Osteocyte (in vitro differentiated cells): Measurements from ENCODE around the gene ARL15. TPM values are rescaled to one million over a fixed set of nuclear protein-coding genes. Genes with fewer than 3 reads are reported as not detected.

Source experiments
- DNase-seq: peaks from one replicate; pipeline ENCODE4 v3.0.0; 2021; ENCODE audit warnings: mixed read lengths; ENCODE audit not compliant: unreplicated experiment; ENCODE audit errors: extremely low spot score
- H3K27ac Mint-ChIP-seq: one replicate; pipeline ENCODE4 v1.8.0; 2021; ENCODE audit warnings: mild to moderate bottlenecking, mixed read lengths; ENCODE audit not compliant: unreplicated experiment
- H3K27me3 Mint-ChIP-seq: one replicate; pipeline ENCODE4 v1.8.0; 2021; ENCODE audit warnings: mixed read lengths; ENCODE audit not compliant: unreplicated experiment
- H3K36me3 Mint-ChIP-seq: one replicate; pipeline ENCODE4 v1.8.0; 2021; ENCODE audit warnings: mixed read lengths; ENCODE audit not compliant: unreplicated experiment
- H3K4me1 Mint-ChIP-seq: one replicate; pipeline ENCODE4 v1.8.0; 2021; ENCODE audit warnings: mixed read lengths; ENCODE audit not compliant: unreplicated experiment
- H3K4me3 Mint-ChIP-seq: one replicate; pipeline ENCODE4 v1.8.0; 2021; ENCODE audit warnings: mild to moderate bottlenecking, moderate library complexity, mixed read lengths; ENCODE audit not compliant: unreplicated experiment
- H3K9me3 Mint-ChIP-seq: one replicate; pipeline ENCODE4 v1.8.0; 2021; ENCODE audit warnings: mixed read lengths; ENCODE audit not compliant: unreplicated experiment
- total RNA-seq: library from RNA; stranded (reverse); gene quantifications from 2 replicates; pipeline ENCODE4 v1.2.1, GENCODE V29; 2021
- TF ChIP-seq, protein P1 (sequence below): fragments of 200-600 bp; sonication (generic); IDR thresholded peaks from 2 replicates; pipeline ENCODE4 v1.5.0; 2021; ENCODE audit warnings: antibody characterized with exemption, mild to moderate bottlenecking, moderate library complexity

The ARL15 gene
- total RNA-seq, 1 donor from 2014 or later = 16.6 TPM

DNA sequence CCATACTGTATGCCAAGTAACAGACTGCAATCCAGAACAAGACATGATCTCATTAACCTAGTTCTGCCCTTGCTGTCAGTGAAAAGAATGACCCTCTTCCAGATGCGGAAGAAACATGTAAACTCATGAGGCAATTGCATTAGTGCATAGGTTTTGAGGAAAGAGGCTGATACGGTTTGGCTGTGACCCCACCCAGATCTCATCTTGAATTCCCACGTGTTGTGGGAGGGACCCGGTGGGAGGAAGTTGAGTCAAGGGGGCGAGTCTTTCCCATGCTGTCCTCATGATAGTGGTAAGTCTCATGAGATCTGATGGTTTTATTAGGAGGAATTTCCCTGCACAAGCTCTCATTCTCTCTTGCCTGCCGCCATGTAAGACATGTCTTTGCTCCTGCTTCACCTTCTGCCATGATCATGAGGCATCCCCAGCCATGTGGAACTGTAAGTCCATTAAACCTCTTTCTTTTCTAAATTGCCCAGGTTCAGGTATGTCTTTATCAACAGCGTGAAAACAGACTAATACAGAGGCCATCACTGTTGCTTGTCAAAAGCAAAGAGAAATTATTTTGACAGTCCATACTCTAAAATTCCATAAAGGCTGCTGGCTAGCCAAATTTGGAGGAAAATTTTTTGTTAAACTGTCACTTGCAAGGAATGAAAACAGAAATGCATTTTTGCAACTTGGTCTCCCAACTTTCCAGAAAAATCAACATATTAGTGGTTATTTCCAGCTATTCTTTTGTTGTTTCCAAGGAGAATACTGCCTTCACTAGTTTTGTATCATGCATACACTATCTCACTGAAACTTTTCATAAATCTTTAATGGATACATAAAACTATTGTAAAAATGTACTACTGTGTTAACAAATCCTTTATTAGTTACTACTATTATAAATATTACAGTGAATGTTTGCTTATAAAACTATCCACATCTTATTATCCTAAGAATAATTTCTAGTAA is 3.2 kb upstream of the ARL15 start:
- Mint-ChIP-seq H3K27ac (no peak overlapping the region), H3K4me3 (no peak overlapping the region), H3K27me3 (peaks cover 35% of the 10 kb centered on the region), H3K36me3 (no peaks in the 10 kb centered on the region), H3K4me1 (peaks cover 16% of the 10 kb centered on the region), H3K9me3 (no peaks in the 10 kb centered on the region)
- no peak for DNase-seq
- TF ChIP-seq, protein P1, sequence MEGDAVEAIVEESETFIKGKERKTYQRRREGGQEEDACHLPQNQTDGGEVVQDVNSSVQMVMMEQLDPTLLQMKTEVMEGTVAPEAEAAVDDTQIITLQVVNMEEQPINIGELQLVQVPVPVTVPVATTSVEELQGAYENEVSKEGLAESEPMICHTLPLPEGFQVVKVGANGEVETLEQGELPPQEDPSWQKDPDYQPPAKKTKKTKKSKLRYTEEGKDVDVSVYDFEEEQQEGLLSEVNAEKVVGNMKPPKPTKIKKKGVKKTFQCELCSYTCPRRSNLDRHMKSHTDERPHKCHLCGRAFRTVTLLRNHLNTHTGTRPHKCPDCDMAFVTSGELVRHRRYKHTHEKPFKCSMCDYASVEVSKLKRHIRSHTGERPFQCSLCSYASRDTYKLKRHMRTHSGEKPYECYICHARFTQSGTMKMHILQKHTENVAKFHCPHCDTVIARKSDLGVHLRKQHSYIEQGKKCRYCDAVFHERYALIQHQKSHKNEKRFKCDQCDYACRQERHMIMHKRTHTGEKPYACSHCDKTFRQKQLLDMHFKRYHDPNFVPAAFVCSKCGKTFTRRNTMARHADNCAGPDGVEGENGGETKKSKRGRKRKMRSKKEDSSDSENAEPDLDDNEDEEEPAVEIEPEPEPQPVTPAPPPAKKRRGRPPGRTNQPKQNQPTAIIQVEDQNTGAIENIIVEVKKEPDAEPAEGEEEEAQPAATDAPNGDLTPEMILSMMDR = no peak

DNA sequence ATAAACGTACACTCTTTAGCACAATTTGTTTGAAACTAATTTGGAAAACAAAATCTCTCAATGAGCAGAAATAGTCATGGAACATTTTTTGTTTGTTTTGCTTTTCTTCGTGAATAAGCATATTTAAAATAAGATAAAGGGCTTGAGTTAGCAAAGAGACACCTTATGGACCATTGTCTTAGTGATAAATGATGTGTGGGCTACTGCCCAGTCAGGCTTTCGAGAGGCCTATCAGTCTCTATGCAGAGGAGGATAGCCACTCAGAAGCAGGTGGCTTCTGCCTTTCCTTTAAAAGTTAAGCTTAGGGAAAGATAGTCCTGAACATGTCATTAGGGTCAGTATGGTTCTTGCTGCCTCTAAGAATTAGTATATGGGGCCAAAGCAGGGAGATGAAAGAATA is 2.1 kb upstream of the ARL15 start:
- H3K27me3 Mint-ChIP-seq = peaks cover 26% of the 10 kb centered on the region
- no peaks in the 10 kb centered on the region for H3K36me3 Mint-ChIP-seq

DNA sequence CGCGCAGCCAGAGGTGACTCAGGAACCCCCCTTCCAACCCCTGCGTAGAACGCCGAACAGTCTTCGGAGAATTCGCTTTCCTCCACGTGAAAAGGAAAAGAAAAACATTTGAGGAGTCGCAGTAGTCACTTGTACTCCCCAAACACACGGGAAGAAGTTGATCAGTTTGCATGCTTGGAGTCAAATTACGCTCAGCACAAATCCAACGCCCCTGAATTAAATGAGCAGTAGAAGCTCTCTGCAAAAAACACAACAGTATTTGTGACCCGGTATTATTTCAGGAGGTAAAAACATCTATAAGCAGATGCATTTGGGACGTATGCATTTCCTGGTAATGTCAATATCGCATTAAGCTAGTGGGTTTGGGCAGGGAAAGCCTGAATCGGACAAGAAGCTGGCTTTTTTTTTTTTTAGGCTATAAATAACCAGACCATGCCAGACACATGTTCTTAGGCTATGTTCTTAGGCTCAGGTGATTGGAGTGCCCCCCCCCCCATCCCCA is 854 bp upstream of the ARL15 start:
- no peak for DNase-seq
- H3K36me3 Mint-ChIP-seq = no peaks in the 10 kb centered on the region
- H3K9me3 Mint-ChIP-seq = no peaks in the 10 kb centered on the region
- peak overlapping the region; percentile 93 for H3K4me3 Mint-ChIP-seq
- TF ChIP-seq, protein P1 = no peak
- peaks cover 17% of the 10 kb centered on the region for H3K4me1 Mint-ChIP-seq
- H3K27me3 Mint-ChIP-seq = peaks cover 19% of the 10 kb centered on the region
- peak overlapping the region; percentile 93 for H3K27ac Mint-ChIP-seq

More for the DNA sequence above, 2.1 kb upstream of the ARL15 start:
- DNase-seq = no peak
- Mint-ChIP-seq H3K4me3 (no peak overlapping the region), H3K27ac (no peak overlapping the region), H3K4me1 (peaks cover 17% of the 10 kb centered on the region), H3K9me3 (no peaks in the 10 kb centered on the region)
- TF ChIP-seq, protein P1 = no peak

DNA sequence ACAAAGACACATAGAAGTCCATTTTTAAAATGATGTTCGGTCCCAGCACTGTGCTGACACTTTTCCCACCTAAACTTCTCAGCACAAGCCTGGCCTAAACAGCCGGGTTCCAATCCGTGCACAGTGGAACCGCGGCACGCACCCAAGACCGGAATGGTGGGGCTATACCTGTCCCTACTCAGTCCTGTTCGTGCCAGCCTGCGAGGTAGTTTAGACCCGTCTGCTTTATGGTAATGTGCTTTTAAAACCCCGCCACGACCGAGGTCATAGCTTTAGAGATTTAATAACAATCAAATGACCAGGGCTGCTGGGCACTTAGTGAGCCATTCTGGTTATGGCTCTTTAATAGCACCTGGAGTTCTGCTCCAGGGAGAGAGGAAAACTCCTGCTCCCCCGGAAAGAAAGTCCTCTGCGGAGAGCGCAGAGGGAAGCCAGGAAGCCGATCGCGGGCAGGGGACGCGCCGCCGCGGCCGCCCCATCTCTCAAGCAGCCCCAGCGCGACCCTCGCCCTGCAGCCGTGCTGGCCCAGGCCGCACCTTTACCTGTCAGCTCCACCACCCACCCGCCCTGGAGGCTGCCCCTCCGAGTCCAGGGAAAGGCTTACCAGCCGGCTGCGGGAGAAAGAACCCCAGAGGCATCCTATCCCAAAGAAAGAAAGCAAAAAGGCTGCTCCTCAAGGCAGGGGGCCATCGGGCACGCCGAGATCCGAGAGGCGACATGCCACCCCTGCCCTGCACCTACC is 511 bp downstream of the ARL15 start:
- TF ChIP-seq, protein P1 = no peak
- Mint-ChIP-seq H3K27ac (peak overlapping the region; percentile 93), H3K27me3 (peaks cover 12% of the 10 kb centered on the region), H3K9me3 (no peaks in the 10 kb centered on the region), H3K4me3 (peak overlapping the region; percentile 93), H3K4me1 (peaks cover 17% of the 10 kb centered on the region), H3K36me3 (no peaks in the 10 kb centered on the region)
- no peak for DNase-seq

DNA sequence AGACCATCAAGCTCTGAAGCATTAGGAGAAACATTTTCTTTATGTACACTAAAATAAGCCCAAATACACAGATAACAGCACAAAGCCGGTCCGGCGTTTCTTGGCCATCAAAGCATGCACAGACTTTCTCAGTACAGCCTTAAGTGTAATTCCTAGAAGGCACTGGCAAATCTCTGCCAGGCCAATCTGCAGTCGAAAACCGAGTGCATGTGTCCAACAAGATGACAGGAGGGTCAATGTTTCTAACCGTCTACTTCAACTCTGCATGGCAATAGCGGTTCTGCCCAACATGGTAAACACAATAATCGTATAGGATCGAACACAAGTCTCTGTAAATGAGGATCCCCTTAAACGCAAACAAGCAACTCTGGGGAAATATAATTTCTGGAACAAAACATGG is 1.1 kb downstream of the ARL15 start:
- H3K9me3 Mint-ChIP-seq = no peaks in the 10 kb centered on the region
- H3K27ac Mint-ChIP-seq = peak overlapping the region; percentile 93
- no peaks in the 10 kb centered on the region for H3K36me3 Mint-ChIP-seq
- DNase-seq = no peak
- H3K4me3 Mint-ChIP-seq = peak overlapping the region; percentile 93
- H3K27me3 Mint-ChIP-seq = peaks cover 8% of the 10 kb centered on the region
- H3K4me1 Mint-ChIP-seq = peaks cover 17% of the 10 kb centered on the region
- TF ChIP-seq, protein P1 = no peak
